Ovary (tissue), 10 donors: ENCODE measurements around the gene XCL2. TPM values are rescaled to one million over a fixed set of nuclear protein-coding genes. Genes with fewer than 3 reads are reported as not detected.
"Not testable (repeated sequence)": the region's sequence is repeated elsewhere in the genome, so short reads cannot be mapped to it uniquely, and the experiment has no call there.

Experiments used
- DNase-seq, 5 donors: peaks; one replicate each; pipeline ENCODE4 v3.0.0-alpha.2; 2019 to 2020
- H3K27ac ChIP-seq, 2 donors: fragments of 200-600 bp; one replicate each; pipeline versions ENCODE4 v1.5.1 to v1.8.0; 2019 to 2022
- H3K27me3 ChIP-seq: fragments of 200-600 bp; one replicate; pipeline ENCODE4 v1.8.0; 2022
- H3K36me3 ChIP-seq: fragments of 200-600 bp; sonication (generic); one replicate; pipeline ENCODE4 v1.5.1; 2019
- H3K4me1 ChIP-seq: one replicate; pipeline ENCODE4 v1.8.1; 2013; ENCODE audit warnings: mild to moderate bottlenecking, moderate library complexity; ENCODE audit not compliant: insufficient read depth
- H3K4me3 ChIP-seq: fragments of 200-600 bp; sonication (generic); one replicate; pipeline ENCODE4 v1.5.1; 2017
- H3K9me3 ChIP-seq, 2 donors: fragments of 200-600 bp in 1 of 2; sonication (generic) in 1 of 2; one replicate each; pipeline versions ENCODE4 v1.5.1 to v1.8.1; 2013 to 2019; ENCODE audit warnings: mild to moderate bottlenecking in 1 of 2, moderate library complexity in 1 of 2
- CTCF ChIP-seq, 3 donors: fragments of 450-650 bp in 2 of 3; fragments of 200-600 bp in 1 of 3; IDR thresholded peaks; one replicate each; pipeline versions ENCODE4 v1.5.1 to v1.8.0; 2016 to 2022; ENCODE audit warnings: antibody characterized with exemption in 3 of 3, mild to moderate bottlenecking in 1 of 3
- EP300 ChIP-seq: sonication (generic); formaldehyde crosslinking; IDR thresholded peaks from one replicate; pipeline ENCODE4 v1.6.1; 2017; ENCODE audit warnings: antibody characterized with exemption
- POLR2A ChIP-seq: fragments of 450-650 bp; IDR thresholded peaks from one replicate; pipeline ENCODE4 v1.6.1; 2017; ENCODE audit warnings: antibody characterized with exemption, mild to moderate bottlenecking, moderate library complexity
- WGBS, 3 donors: extraction: QIAGEN DNeasy Blood & Tissue Kit in 1 of 3; methylation state at CpG; one replicate each; pipeline versions ENCODE4 v1.1.5 to v1.1.7; 2013 to 2017; 5-methylcytosine and 5-hydroxymethylcytosine counted together
- intact Hi-C, 4 donors: fragments of 100-400 bp; cut with DNase I; formaldehyde crosslinking; loops; one replicate each; pipeline versions ENCODE4 v1.11.0 to v1.15.1; 2022 to 2023
- long read RNA-seq, 3 donors: library from polyadenylated mRNA in 2 of 3; unstranded in 2 of 3; transcript quantifications; one replicate each; pipeline ENCODE4 v2.0.0 and lab custom pipeline, GENCODE V29; 2021 to 2026
- polyA plus RNA-seq, 2 donors: library from polyadenylated mRNA; stranded (reverse); fragments of 200-250 nt in 1 of 2; fragments of 350-450 nt in 1 of 2; fragmentation: Illumina TruSeq in 1 of 2; extraction: RNeasy Lipid Tissue Mini Kit (QIAGEN cat#74804) in 1 of 2; gene quantifications; one replicate each; pipeline ENCODE4 v1.2.3, GENCODE V29; 2013 to 2014
- total RNA-seq, 7 donors: library from RNA; depleted of rRNA in 2 of 7; stranded (reverse); fragments of >200 nt in 2 of 7; fragmentation: NEBNext Ultra II Directional in 3 of 7; extraction: Animal tissue kit (Norgen Biotek cat#: 25700) in 3 of 7; gene quantifications; one replicate each; pipeline versions ENCODE4 v1.1.0 to v1.2.4, GENCODE V29; 2016 to 2023
- donor health status: DM: no; HTN: no; CAD: no; lungs with moderate emphysema.
- donor health status: DM: no; HTN: no; CAD: no.
- donor health status: Bipolar disorder and iron deficiency.
- donor health status: DM: yes; HTN: yes; CAD: no.
- donor health status: DM: no; HTN: no; CAD: no.
- donor health status: DM: yes; HTN: yes; CAD: no.

The XCL2 gene
- total RNA-seq (1 to 10 TPM in 1 of 7 donors, under 1 TPM in 4, not detected in 2; 0.48 to 3.0 (median 0.68) TPM), polyA plus RNA-seq (1 to 10 TPM in 1 of 2 donors, not detected in 1; 3.9 TPM)
- long read RNA-seq, donor 1 = 0 reads
- long read RNA-seq, donor 2 = 0 reads
- long read RNA-seq, donor 3 = 0 reads

GRCh38 chr1:168543840-168544498, at the start of gene XCL2:
TSS of gene XCL2 (minus strand) at chr1:168543997. CDS start at chr1:168543964, 33 bp downstream.
- H3K4me1 ChIP-seq, H3K4me3 ChIP-seq, H3K9me3 ChIP-seq, intact Hi-C loops, DNase-seq, H3K27me3 ChIP-seq, H3K36me3 ChIP-seq, H3K27ac ChIP-seq: not testable (repeated sequence)
- 84 to 96% (median 95%) methylated on average over 5 to 7 of the region's 8 CpGs for WGBS, 3 donors

- Histone ChIP-seq H3K27ac (no peak overlapping the region), H3K4me1 (no peaks in the 10 kb centered on the region), H3K27me3 (no peaks in the 10 kb centered on the region), H3K4me3 (no peak overlapping the region), H3K36me3 (no peaks in the 10 kb centered on the region), H3K9me3 (no peaks in the 10 kb centered on the region)
- intact Hi-C loops = no loop called here
- TF ChIP-seq CTCF (IDR thresholded peaks at IDR 0.05) = no peak
- no peak for TF ChIP-seq EP300
- TF ChIP-seq POLR2A = no peak
- no peak for DNase-seq
- WGBS, 3 donors = 70 to 74% (median 73%) methylated on average over 2 of the region's 2 CpGs
Observed at GRCh38 chr1:168591641-168592250, 47.9 kb upstream of the XCL2 start.

- no peaks in the 10 kb centered on the region for H3K27me3 ChIP-seq
- TF ChIP-seq POLR2A = no peak
- no peak for TF ChIP-seq EP300
- TF ChIP-seq CTCF (IDR thresholded peaks at IDR 0.05) = no peak
- H3K9me3 ChIP-seq = no peaks in the 10 kb centered on the region
- H3K4me1 ChIP-seq = no peaks in the 10 kb centered on the region
- H3K36me3 ChIP-seq = no peaks in the 10 kb centered on the region
- no peak overlapping the region for H3K4me3 ChIP-seq
- H3K27ac ChIP-seq = no peak overlapping the region
- WGBS, 3 donors = 92 to 95% (median 93%) methylated on average over 5 of the region's 5 CpGs
- intact Hi-C loops = no loop called here
- DNase-seq = no peak
Observed at GRCh38 chr1:168591066-168591465, 47.3 kb upstream of the XCL2 start.

GRCh38 chr1:168589167-168589566, 45.4 kb upstream of the XCL2 start:
- Histone ChIP-seq H3K27me3 (no peaks in the 10 kb centered on the region), H3K36me3 (no peaks in the 10 kb centered on the region), H3K4me1 (no peaks in the 10 kb centered on the region), H3K9me3 (no peaks in the 10 kb centered on the region), H3K4me3 (no peak overlapping the region), H3K27ac (no peak overlapping the region)
- no peak for TF ChIP-seq POLR2A
- no peak for TF ChIP-seq CTCF (IDR thresholded peaks at IDR 0.05)
- TF ChIP-seq EP300 = no peak
- no peak for DNase-seq
- WGBS, 3 donors = 43 to 65% (median 60%) methylated on average over 2 of the region's 2 CpGs
- intact Hi-C loops = loop anchor here in 2 of 4 donors (10.0 kb wide), 2 partner anchors 144 to 154 kb away; no protein-coding TSS in a partner anchor

GRCh38 chr1:168585937-168586336, 42.1 kb upstream of the XCL2 start:
- no peak overlapping the region for H3K27ac ChIP-seq

More at GRCh38 chr1:168585937-168586336, 42.1 kb upstream of the XCL2 start:
- no peak for DNase-seq
- TF ChIP-seq POLR2A (no peak), EP300 (no peak), CTCF (IDR thresholded peaks at IDR 0.05) (no peak)
- Histone ChIP-seq H3K36me3 (no peaks in the 10 kb centered on the region), H3K9me3 (no peaks in the 10 kb centered on the region), H3K4me3 (no peak overlapping the region), H3K27me3 (no peaks in the 10 kb centered on the region), H3K4me1 (no peaks in the 10 kb centered on the region)
- intact Hi-C loops = loop anchor here in 2 of 4 donors (10.0 kb wide), 2 partner anchors 141 to 151 kb away; no protein-coding TSS in a partner anchor
- 97 to 98% (median 97%) methylated on average over 1 of the region's 1 CpG for WGBS, 3 donors
